NCI-H1694 (cell line): Measurements from ENCODE around the gene PHKA1.
A peak's percentile ranks its signal among the peaks of the same experiment; 100 is the strongest.
"Not testable (repeated sequence)": the region's sequence is repeated elsewhere in the genome, so short reads cannot be mapped to it uniquely, and the experiment has no call there.

Source experiments
- DNase-seq: peaks from one replicate; lab custom pipeline; 2025; lab: John Stamatoyannopoulos, UW

Gene PHKA1

GRCh38 chrX:72572248-72573157, 141.6 kb downstream of the PHKA1 start, which contains the start of gene HDAC8:
Gene HDAC8 (minus strand): TSS chrX:72572843. CDS start chrX:72572761, 82 bp downstream.
- peak; percentile 71 for DNase-seq

- no peak for DNase-seq
Measured at GRCh38 chrX:72569786-72570185, 144.3 kb downstream of the PHKA1 start.

GRCh38 chrX:72568406-72569092, 145.6 kb downstream of the PHKA1 start:
- no peak for DNase-seq

- no peak for DNase-seq
Measured at GRCh38 chrX:72566448-72566847, 147.7 kb downstream of the PHKA1 start.

- DNase-seq, result not testable (repeated sequence)
Measured at GRCh38 chrX:72559655-72560054, 154.5 kb downstream of the PHKA1 start.

- DNase-seq, result no peak
Measured at GRCh38 chrX:72554448-72555140, 159.5 kb downstream of the PHKA1 start.

GRCh38 chrX:72552443-72552842, 161.7 kb downstream of the PHKA1 start:
- DNase-seq, result not testable (repeated sequence)

- DNase-seq, result no peak
Measured at GRCh38 chrX:72545990-72546389, 168.1 kb downstream of the PHKA1 start.

GRCh38 chrX:72540318-72540717, 173.8 kb downstream of the PHKA1 start:
- DNase-seq, result peak; percentile 53

GRCh38 chrX:72539822-72540221, 174.3 kb downstream of the PHKA1 start:
- no peak for DNase-seq

GRCh38 chrX:72536542-72536941, 177.6 kb downstream of the PHKA1 start:
- DNase-seq, result peak; percentile 6

- no peak for DNase-seq
Measured at GRCh38 chrX:72532366-72532765, 181.7 kb downstream of the PHKA1 start.
